SK-N-SH (cell line): ENCODE data around the gene EIF3B. TPM values are rescaled to one million over a fixed set of nuclear protein-coding genes. Genes with fewer than 3 reads are reported as not detected.

Source experiments
- CTCF ChIA-PET: fragments of 300-600, 350-600 bp; formaldehyde crosslinking; extraction: SDS; loops from one replicate; lab custom pipeline; 2021; lab: Yijun Ruan, JAX
- POLR2A ChIA-PET: fragments of 350-600 bp; sonication (Branson Sonifier 250); formaldehyde crosslinking; extraction: SDS; loops from one replicate; lab custom pipeline; 2020; ENCODE audit warnings: antibody characterized with exemption, inconsistent platforms; lab: Yijun Ruan, JAX
- DNase-seq: peaks from one replicate; pipeline ENCODE4 v3.0.0; 2012
- H2AFZ ChIP-seq: fragments of 200-600 bp; sonication (generic); 2 replicates; pipeline ENCODE4 v1.8.1; 2016; ENCODE audit warnings: antibody characterized with exemption, mild to moderate bottlenecking, low read depth
- H3F3A ChIP-seq: fragments of 200-600 bp; sonication (generic); replicated peaks from 2 replicates; pipeline ENCODE3; 2016; ENCODE audit warnings: antibody characterized with exemption, mild to moderate bottlenecking; ENCODE audit not compliant: insufficient read depth
- H3K27ac ChIP-seq, 2 experiments: fragments of 200-500 bp in 1 of 2; fragments of 200-600 bp in 1 of 2; sonication (Bioruptor generic) in 1 of 2; sonication (generic), shearing (Covaris generic) in 1 of 2; 2 replicates each; pipeline versions ENCODE4 v1.5.1 to v1.6.1; 2014 to 2016; ENCODE audit warnings: low read depth in 2 of 2, inconsistent platforms in 1 of 2, low read length in 1 of 2, mild to moderate bottlenecking in 1 of 2, mixed read lengths in 1 of 2
- H3K27me3 ChIP-seq: fragments of 200-600 bp; sonication (generic), shearing (Covaris generic); 2 replicates; pipeline ENCODE4 v1.6.1; 2016; ENCODE audit warnings: mixed run types; ENCODE audit not compliant: insufficient read depth
- H3K36me3 ChIP-seq, 2 experiments: fragments of 200-500 bp in 1 of 2; fragments of 200-600 bp in 1 of 2; sonication (Bioruptor generic) in 1 of 2; sonication (generic) in 1 of 2; replicated peaks in 1 of 2; 2 replicates each; pipeline versions ENCODE3 to v1.5.1; 2014 to 2016; ENCODE audit warnings: low read length in 1 of 2, mild to moderate bottlenecking in 1 of 2; ENCODE audit not compliant: insufficient read depth in 2 of 2, control insufficient read depth in 1 of 2
- H3K4me1 ChIP-seq, 2 experiments: fragments of 200-500 bp in 1 of 2; fragments of 200-600 bp in 1 of 2; sonication (Bioruptor generic) in 1 of 2; sonication (generic), shearing (Covaris generic) in 1 of 2; 2 replicates each; pipeline versions ENCODE4 v1.5.1 to v1.6.1; 2014 to 2016; ENCODE audit warnings: low read depth in 1 of 2, low read length in 1 of 2, mixed run types in 1 of 2; ENCODE audit not compliant: insufficient read depth in 2 of 2, control insufficient read depth in 1 of 2
- H3K4me2 ChIP-seq: fragments of 200-600 bp; sonication (generic), shearing (Covaris generic); 2 replicates; pipeline ENCODE4 v1.6.1; 2017; ENCODE audit warnings: mixed run types
- H3K4me3 ChIP-seq, 2 experiments: fragments of 200-500 bp in 1 of 2; fragments of 200-600 bp in 1 of 2; sonication (Bioruptor generic) in 1 of 2; sonication (generic), shearing (Covaris generic) in 1 of 2; 2 replicates each; pipeline versions ENCODE4 v1.5.1 to v1.8.1; 2014 to 2016; ENCODE audit warnings: low read depth in 2 of 2, inconsistent platforms in 1 of 2, low read length in 1 of 2, mild to moderate bottlenecking in 1 of 2, mixed read lengths in 1 of 2, moderate library complexity in 1 of 2
- H3K79me2 ChIP-seq: fragments of 200-600 bp; sonication (generic); 2 replicates; pipeline ENCODE4 v1.8.1; 2017; ENCODE audit warnings: mild to moderate bottlenecking; ENCODE audit not compliant: insufficient read depth
- H3K9ac ChIP-seq: fragments of 200-600 bp; sonication (generic); 2 replicates; pipeline ENCODE4 v1.6.1; 2017; ENCODE audit warnings: mixed run types
- H3K9me2 ChIP-seq: fragments of 200-600 bp; sonication (generic); 2 replicates; pipeline ENCODE4 v1.6.1; 2017; ENCODE audit warnings: mixed run types
- H3K9me3 ChIP-seq: fragments of 200-600 bp; sonication (generic); 2 replicates; pipeline ENCODE4 v1.6.1; 2017; ENCODE audit warnings: mixed run types, mild to moderate bottlenecking, moderate library complexity
- H4K20me1 ChIP-seq: fragments of 200-600 bp; sonication (generic); 2 replicates; pipeline ENCODE4 v1.6.1; 2017; ENCODE audit warnings: mild to moderate bottlenecking, mixed run types; ENCODE audit not compliant: insufficient read depth
- FOXM1 ChIP-seq: IDR thresholded peaks from 2 replicates; pipeline ENCODE4 v1.4.0; 2012; ENCODE audit warnings: low read depth, mild to moderate bottlenecking
- GABPA ChIP-seq: IDR thresholded peaks from 2 replicates; pipeline ENCODE4 v1.4.0; 2012; ENCODE audit warnings: low read depth, mild to moderate bottlenecking
- IRF3 ChIP-seq: fragments of 150-350 bp; IDR thresholded peaks from 2 replicates; pipeline ENCODE4 v1.6.1; 2016; ENCODE audit warnings: mild to moderate bottlenecking, low read depth, low read length
- JUND ChIP-seq: IDR thresholded peaks from 2 replicates; pipeline ENCODE4 v1.4.0; 2012
- MXI1 ChIP-seq: IDR thresholded peaks from 2 replicates; pipeline ENCODE4 v1.6.1; 2012; ENCODE audit warnings: mild to moderate bottlenecking, low read depth, low read length, improper control_type of control experiment
- NFIC ChIP-seq: IDR thresholded peaks from 2 replicates; pipeline ENCODE4 v1.4.0; 2012; ENCODE audit warnings: borderline replicate concordance
- POLR2AphosphoS5 ChIP-seq: IDR thresholded peaks from 2 replicates; pipeline ENCODE4 v1.6.1; 2012; ENCODE audit warnings: low read depth, low read length
- RCOR1 ChIP-seq: fragments of 150-350 bp; IDR thresholded peaks from 2 replicates; pipeline ENCODE4 v1.6.1; 2017; ENCODE audit warnings: antibody characterized with exemption, low read length
- REST ChIP-seq: IDR thresholded peaks from 2 replicates; pipeline ENCODE4 v1.6.1; 2012; ENCODE audit warnings: mild to moderate bottlenecking, low read depth, low read length, moderate library complexity
- RFX5 ChIP-seq: IDR thresholded peaks from 2 replicates; pipeline ENCODE4 v1.6.1; 2012; ENCODE audit warnings: mild to moderate bottlenecking, improper control_type of control experiment, low read length
- TAF1 ChIP-seq: IDR thresholded peaks from 2 replicates; pipeline ENCODE4 v1.6.1; 2012; ENCODE audit warnings: low read depth, mild to moderate bottlenecking, low read length, moderate library complexity, borderline replicate concordance
- TCF12 ChIP-seq: IDR thresholded peaks from 2 replicates; pipeline ENCODE4 v1.4.0; 2012
- TEAD4 ChIP-seq: IDR thresholded peaks from 2 replicates; pipeline ENCODE4 v1.4.0; 2012; ENCODE audit warnings: mild to moderate bottlenecking, borderline replicate concordance; ENCODE audit not compliant: insufficient read depth
- USF2 ChIP-seq: fragments of 150-350 bp; IDR thresholded peaks from 2 replicates; pipeline ENCODE4 v1.6.1; 2017; ENCODE audit warnings: antibody characterized with exemption, low read length, low read depth, borderline replicate concordance
- YY1 ChIP-seq: IDR thresholded peaks from 2 replicates; pipeline ENCODE4 v1.4.0; 2012; ENCODE audit warnings: low read depth, mild to moderate bottlenecking
- WGBS: methylation state at CpG from one replicate; pipeline ENCODE4 v1.1.6; 2017; ENCODE audit warnings: low lambda C conversion rate; 5-methylcytosine and 5-hydroxymethylcytosine counted together
- polyA plus RNA-seq, 3 experiments: library from polyadenylated mRNA; depleted of rRNA; stranded (reverse); fragments of >200 nt; gene quantifications; 2 replicates each; pipeline ENCODE4 v1.2.3, GENCODE V29; 2012
- TF ChIP-seq, protein P1 (sequence below): IDR thresholded peaks from 2 replicates; pipeline ENCODE4 v1.4.0; 2012; ENCODE audit warnings: low read depth, borderline replicate concordance
- TF ChIP-seq, protein P2 (sequence below): IDR thresholded peaks from 2 replicates; pipeline ENCODE4 v1.4.0; 2012; ENCODE audit warnings: low read depth

EIF3B gene
- polyA plus RNA-seq, 1 of the 3 experiments (the other 2 are of a cell fraction), result 151 TPM

DNA sequence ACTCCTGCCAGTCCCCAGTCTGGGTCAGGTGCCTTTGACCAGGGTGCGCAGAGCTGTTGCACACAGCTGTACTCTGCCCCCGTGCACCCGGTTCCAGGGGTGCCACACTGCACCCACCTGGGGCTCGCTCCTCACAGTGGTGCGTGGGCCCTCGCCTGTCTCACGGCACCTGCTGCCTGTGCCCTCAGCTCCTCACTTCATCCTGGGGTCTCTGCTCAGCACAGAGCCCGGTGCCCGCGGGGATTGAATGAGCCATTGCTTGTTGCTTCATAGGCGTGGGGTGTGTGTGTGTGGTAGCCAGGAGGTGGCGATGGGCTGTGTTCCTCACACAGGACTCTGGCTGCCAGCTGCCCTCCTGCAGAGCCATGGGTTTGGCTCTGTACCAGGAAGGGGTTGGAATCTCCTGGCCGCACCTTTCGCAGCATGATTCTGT lies 18.5 kb downstream of the EIF3B start:
- H3K4me2 ChIP-seq, result no peak overlapping the region
- DNase-seq, result no peak
- H3K4me1 ChIP-seq, result no peaks in the 10 kb centered on the region
- 96% methylated on average over 12 of the region's 14 CpGs for WGBS
- no peaks in the 10 kb centered on the region for H3K9me3 ChIP-seq
- POLR2A ChIA-PET, result interaction anchor here (0.6 kb wide), 1 partner anchor 164 kb away, joined by 3 read pairs; no protein-coding TSS in a partner anchor
- no peaks in the 10 kb centered on the region for H3K27me3 ChIP-seq
- H3K79me2 ChIP-seq, result peaks cover 54% of the 10 kb centered on the region
- no peak for TF ChIP-seq JUND
- no peak for TF ChIP-seq REST
- no peak for TF ChIP-seq RCOR1
- no peak for TF ChIP-seq TCF12
- TF ChIP-seq MXI1, result no peak
- TF ChIP-seq IRF3, result no peak
- TF ChIP-seq, protein P1, sequence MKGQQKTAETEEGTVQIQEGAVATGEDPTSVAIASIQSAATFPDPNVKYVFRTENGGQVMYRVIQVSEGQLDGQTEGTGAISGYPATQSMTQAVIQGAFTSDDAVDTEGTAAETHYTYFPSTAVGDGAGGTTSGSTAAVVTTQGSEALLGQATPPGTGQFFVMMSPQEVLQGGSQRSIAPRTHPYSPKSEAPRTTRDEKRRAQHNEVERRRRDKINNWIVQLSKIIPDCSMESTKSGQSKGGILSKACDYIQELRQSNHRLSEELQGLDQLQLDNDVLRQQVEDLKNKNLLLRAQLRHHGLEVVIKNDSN, result no peak
- no peak for TF ChIP-seq RFX5
- no peak for TF ChIP-seq YY1
- no peak for TF ChIP-seq USF2
- TF ChIP-seq, protein P2, sequence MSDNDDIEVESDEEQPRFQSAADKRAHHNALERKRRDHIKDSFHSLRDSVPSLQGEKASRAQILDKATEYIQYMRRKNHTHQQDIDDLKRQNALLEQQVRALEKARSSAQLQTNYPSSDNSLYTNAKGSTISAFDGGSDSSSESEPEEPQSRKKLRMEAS, result no peak
- no peak for TF ChIP-seq NFIC
- no peak for TF ChIP-seq FOXM1
- TF ChIP-seq GABPA, result no peak
- no peak for TF ChIP-seq TAF1
- TF ChIP-seq TEAD4, result no peak
- no peak for TF ChIP-seq POLR2AphosphoS5
- TF ChIP-seq, all 33 proteins: peak for 0
- no peak overlapping the region for H3K27ac ChIP-seq
- no peak overlapping the region for H3K9ac ChIP-seq
- no peaks in the 10 kb centered on the region for H3K9me2 ChIP-seq
- no peak overlapping the region for H2AFZ ChIP-seq
- CTCF ChIA-PET, result interaction anchor here (0.9 to 2.4 kb wide), 3 partner anchors 9 to 96 kb away, joined by 3 to 8 read pairs (median 3); no protein-coding TSS in a partner anchor
- H4K20me1 ChIP-seq, result peaks cover 16% of the 10 kb centered on the region
- H3K4me3 ChIP-seq, result no peak overlapping the region
- H3K36me3 ChIP-seq, result peaks cover 78 to 81% of the 10 kb centered on the region in 2 experiments
- H3F3A ChIP-seq, result peaks cover 7% of the 10 kb centered on the region
